Measurements from ENCODE around the gene NSMCE1.
"Not testable (repeated sequence)": the region's sequence is repeated elsewhere in the genome, so short reads cannot be mapped to it uniquely, and the experiment has no call there.

NSMCE1 gene

GRCh38 chr16:27251541-27252205 is 16.9 kb downstream of the NSMCE1 start:
- Mint-ChIP-seq H3K27ac (no peak overlapping the region), H3K4me3 (no peak overlapping the region), H3K9me3 (peaks cover 22% of the 10 kb centered on the region), H3K4me1 (ENCODE audit: low read depth) (peaks cover 29% of the 10 kb centered on the region), H3K27me3 (no peaks in the 10 kb centered on the region), H3K36me3 (ENCODE audit: low read depth) (peaks cover 63% of the 10 kb centered on the region)
- intact Hi-C loops (cut with micrococcal nuclease) = no loop called here

DNA sequence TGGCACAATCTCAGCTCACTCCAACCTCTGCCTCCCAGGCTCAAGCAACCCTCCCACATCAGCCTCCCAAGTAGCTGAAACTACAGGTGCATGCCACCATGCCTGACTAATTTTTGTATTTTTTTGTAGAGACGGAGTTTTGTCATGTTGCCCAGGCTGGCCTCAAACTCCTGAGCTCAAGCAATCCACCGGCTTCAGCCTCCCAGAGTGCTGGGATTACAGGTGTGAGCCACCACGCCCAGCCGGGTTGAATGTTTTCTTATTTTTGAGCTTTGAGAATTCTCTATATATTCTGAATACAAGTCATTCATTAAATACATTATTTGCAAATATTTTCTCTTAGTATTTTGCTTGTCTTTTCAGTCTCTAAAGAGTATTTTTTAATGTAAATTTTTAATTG is 19.7 kb downstream of the NSMCE1 start:
- Mint-ChIP-seq H3K36me3 (ENCODE audit: low read depth) (peaks cover 42% of the 10 kb centered on the region), H3K4me1 (ENCODE audit: low read depth) (peaks cover 36% of the 10 kb centered on the region), H3K9me3 (peaks cover 22% of the 10 kb centered on the region)
- H3K4me3 Mint-ChIP-seq; H3K27ac Mint-ChIP-seq; H3K27me3 Mint-ChIP-seq; intact Hi-C loops (cut with micrococcal nuclease): not testable (repeated sequence)

DNA sequence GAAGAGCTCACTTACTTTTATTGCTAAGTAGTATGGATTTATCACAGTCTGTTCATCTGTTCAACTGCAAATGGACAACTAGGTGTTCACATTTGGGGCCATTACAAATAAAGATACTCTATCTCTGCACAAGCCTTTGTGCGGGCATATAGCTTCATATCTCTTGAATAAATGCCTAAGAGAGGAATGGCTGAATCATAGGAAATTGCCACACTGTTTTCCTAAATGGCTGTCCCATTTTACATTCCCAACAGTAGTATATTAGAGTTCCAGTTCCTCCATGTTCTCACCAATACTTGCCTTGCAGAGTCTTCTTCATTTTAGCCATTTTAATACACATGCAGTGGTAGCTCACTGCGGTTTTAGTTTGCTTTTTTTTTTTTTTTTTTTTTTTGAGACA is 20.5 kb downstream of the NSMCE1 start:
- intact Hi-C loops (cut with micrococcal nuclease) = no loop called here
- peaks cover 22% of the 10 kb centered on the region for H3K9me3 Mint-ChIP-seq
- H3K27ac Mint-ChIP-seq = no peak overlapping the region
- H3K27me3 Mint-ChIP-seq = peaks cover 2% of the 10 kb centered on the region
- H3K4me1 Mint-ChIP-seq (ENCODE audit: low read depth) = peaks cover 40% of the 10 kb centered on the region
- H3K4me3 Mint-ChIP-seq = no peak overlapping the region
- H3K36me3 Mint-ChIP-seq (ENCODE audit: low read depth) = peaks cover 42% of the 10 kb centered on the region

DNA sequence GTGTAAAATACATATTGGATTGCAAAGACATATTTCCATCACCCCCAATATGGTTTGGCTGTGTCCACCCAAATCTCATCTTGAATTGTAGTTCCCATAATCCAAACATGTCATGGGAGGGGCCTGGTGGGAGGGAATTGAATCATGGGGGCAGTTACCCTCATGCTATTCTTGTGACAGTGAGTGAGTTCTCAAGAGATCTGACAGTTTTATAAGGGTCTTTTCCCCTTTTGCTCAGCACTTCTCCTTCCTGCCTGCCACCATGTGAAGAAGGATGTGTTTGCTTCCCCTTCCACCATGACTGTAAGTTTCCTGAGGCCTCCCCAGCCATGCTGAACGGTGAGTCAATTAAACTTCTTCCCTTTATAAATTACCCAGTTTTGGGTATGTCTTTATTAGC is 21.5 kb downstream of the NSMCE1 start:
- Mint-ChIP-seq H3K4me1 (ENCODE audit: low read depth) (peaks cover 48% of the 10 kb centered on the region), H3K36me3 (ENCODE audit: low read depth) (peaks cover 36% of the 10 kb centered on the region), H3K9me3 (peaks cover 22% of the 10 kb centered on the region), H3K27ac (peak overlapping the region; percentile 46)
- intact Hi-C loops (cut with micrococcal nuclease); H3K27me3 Mint-ChIP-seq; H3K4me3 Mint-ChIP-seq: not testable (repeated sequence)

DNA sequence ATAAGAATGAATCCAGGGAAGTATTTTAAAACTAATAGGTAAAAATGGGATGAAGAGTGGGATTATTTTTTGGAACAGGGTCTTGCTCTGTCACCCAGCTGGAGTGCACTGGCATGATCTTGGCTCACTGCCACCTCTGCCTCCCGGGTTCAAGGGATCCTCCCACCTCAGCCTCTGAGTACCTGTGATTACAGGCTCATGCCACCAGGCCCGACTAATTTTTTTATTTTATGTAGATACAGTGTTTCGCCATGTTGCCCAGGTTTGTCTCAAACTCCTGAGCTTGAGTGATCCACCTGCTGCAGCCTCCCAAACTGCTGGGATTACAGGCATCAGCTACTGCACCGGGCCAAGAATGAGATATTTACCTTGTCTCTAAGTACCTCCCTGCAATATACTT is 22.1 kb downstream of the NSMCE1 start:
- Mint-ChIP-seq H3K27me3 (peaks cover 2% of the 10 kb centered on the region), H3K36me3 (ENCODE audit: low read depth) (peaks cover 33% of the 10 kb centered on the region)
- intact Hi-C loops (cut with micrococcal nuclease) = no loop called here

DNA sequence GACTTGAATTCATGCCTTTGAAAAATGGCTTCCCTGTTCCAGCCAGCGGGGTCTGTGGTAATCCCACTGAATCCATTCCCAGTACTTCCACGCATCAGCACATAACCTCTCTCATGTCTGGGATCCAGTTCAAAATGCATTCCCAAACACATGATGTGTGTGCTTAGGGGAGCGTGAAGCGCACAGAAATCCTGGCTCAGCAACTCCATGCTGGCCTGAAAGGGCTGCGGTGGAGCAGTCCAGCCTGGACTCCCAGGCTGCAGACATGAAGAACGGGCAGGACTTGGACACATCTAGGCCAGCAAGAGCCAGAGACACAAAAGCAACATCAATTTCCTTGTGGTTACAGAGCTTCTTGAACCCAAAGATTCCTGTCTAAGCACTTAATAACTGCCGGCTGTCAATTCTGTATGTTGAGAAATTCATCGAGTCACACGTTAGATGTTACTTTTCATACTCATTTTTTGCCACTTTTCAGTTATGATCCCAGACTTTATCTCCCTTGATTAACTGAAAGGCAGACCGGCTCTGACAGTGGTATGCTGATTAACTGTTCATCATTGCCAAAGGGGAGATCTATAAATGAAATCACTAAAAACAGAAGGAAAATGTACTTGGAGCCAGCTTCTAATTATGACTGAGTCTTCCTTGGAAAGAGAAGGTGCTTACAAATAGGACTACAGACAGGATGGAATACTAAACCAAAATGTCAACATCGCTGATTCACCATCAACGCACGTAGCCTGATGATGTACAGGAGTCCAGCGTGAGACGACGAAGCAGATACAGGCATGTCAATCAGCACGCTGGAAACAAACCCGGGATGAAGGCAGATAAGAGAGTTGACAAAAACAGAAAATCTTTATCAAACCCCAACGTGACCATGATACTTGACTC is 23.0 kb downstream of the NSMCE1 start:
- Mint-ChIP-seq H3K4me1 (ENCODE audit: low read depth) (peaks cover 50% of the 10 kb centered on the region), H3K27ac (peak overlapping the region; percentile 84), H3K4me3 (no peak overlapping the region), H3K36me3 (ENCODE audit: low read depth) (peaks cover 38% of the 10 kb centered on the region), H3K9me3 (peaks cover 22% of the 10 kb centered on the region), H3K27me3 (peaks cover 2% of the 10 kb centered on the region)
- intact Hi-C loops (cut with micrococcal nuclease) = no loop called here

More for the DNA sequence above, 22.1 kb downstream of the NSMCE1 start:
- Mint-ChIP-seq H3K27ac (no peak overlapping the region), H3K4me1 (ENCODE audit: low read depth) (peaks cover 45% of the 10 kb centered on the region), H3K9me3 (peaks cover 22% of the 10 kb centered on the region), H3K4me3 (no peak overlapping the region)

- intact Hi-C loops (cut with micrococcal nuclease) = no loop called here
- H3K36me3 Mint-ChIP-seq (ENCODE audit: low read depth) = peaks cover 33% of the 10 kb centered on the region
- peaks cover 2% of the 10 kb centered on the region for H3K27me3 Mint-ChIP-seq
- no peak overlapping the region for H3K4me3 Mint-ChIP-seq
- peaks cover 50% of the 10 kb centered on the region for H3K4me1 Mint-ChIP-seq (ENCODE audit: low read depth)
- peak overlapping the region; percentile 84 for H3K27ac Mint-ChIP-seq
- peaks cover 22% of the 10 kb centered on the region for H3K9me3 Mint-ChIP-seq
These were observed 24.2 kb downstream of the NSMCE1 start for GRCh38 chr16:27244363-27244755.

DNA sequence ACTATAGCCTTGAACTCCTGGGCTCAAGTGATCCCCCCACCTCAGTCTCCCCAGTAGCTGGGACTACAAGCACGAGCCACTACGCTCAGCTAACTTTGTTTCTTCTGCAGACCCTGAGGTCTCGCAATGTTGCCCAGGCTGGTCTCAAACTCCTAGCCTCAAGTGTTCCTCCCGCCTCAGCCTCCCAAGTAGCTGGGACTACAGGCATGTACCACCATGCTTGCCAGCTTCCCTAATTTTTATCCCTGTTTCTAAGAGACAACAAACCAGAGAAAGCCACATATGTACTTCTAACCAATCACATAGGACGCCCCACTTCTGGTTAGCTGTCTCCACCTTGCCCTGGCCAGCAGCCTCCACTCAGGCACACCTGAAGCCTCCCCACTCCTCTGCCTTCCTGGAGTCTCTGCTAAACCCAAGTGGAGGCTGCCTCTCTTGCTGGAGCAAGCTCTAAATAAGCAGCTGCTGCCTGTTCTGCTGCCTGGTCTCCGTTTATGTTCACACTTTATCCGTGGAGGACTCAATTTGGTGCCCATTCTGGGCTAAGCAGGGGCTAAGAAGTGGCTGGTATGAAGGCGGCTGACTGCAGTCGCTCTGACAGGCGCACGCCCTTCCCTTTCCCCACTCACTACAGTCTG is 24.7 kb downstream of the NSMCE1 start:
- H3K9me3 Mint-ChIP-seq = peaks cover 20% of the 10 kb centered on the region
- no peak overlapping the region for H3K4me3 Mint-ChIP-seq
- peaks cover 2% of the 10 kb centered on the region for H3K27me3 Mint-ChIP-seq
- intact Hi-C loops (cut with micrococcal nuclease) = no loop called here
- peaks cover 31% of the 10 kb centered on the region for H3K36me3 Mint-ChIP-seq (ENCODE audit: low read depth)
- H3K27ac Mint-ChIP-seq = peak overlapping the region; percentile 84
- H3K4me1 Mint-ChIP-seq (ENCODE audit: low read depth) = peaks cover 54% of the 10 kb centered on the region

GRCh38 chr16:27242868-27243590 is 25.5 kb downstream of the NSMCE1 start:
- intact Hi-C loops (cut with micrococcal nuclease) = no loop called here
- Mint-ChIP-seq H3K4me1 (ENCODE audit: low read depth) (peaks cover 63% of the 10 kb centered on the region), H3K27ac (peak overlapping the region; percentile 84), H3K27me3 (peaks cover 2% of the 10 kb centered on the region), H3K36me3 (ENCODE audit: low read depth) (peaks cover 23% of the 10 kb centered on the region), H3K9me3 (peaks cover 11% of the 10 kb centered on the region), H3K4me3 (peak overlapping the region; percentile 58)

DNA sequence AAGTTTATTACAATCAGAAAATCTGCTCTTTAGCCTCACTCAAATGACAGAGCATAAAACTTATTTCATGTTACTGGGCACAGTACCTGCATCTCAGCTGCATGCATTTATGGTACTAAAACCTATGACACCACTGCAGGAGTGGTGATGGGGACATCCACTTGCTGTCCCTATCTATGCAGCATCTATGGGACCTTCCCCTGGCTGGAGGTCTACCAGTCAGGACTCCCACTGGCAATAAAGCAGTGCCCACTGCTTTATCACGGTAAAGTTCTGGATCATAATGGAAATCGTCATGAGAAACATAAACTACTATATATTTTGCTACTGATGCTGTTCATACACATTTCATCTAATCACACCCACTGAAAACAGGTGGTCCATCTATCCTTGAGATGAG is 26.2 kb downstream of the NSMCE1 start:
- Mint-ChIP-seq H3K4me1 (ENCODE audit: low read depth) (peaks cover 67% of the 10 kb centered on the region), H3K27me3 (peaks cover 2% of the 10 kb centered on the region), H3K4me3 (peak overlapping the region; percentile 58), H3K27ac (peak overlapping the region; percentile 84), H3K36me3 (ENCODE audit: low read depth) (peaks cover 16% of the 10 kb centered on the region), H3K9me3 (peaks cover 5% of the 10 kb centered on the region)
- intact Hi-C loops (cut with micrococcal nuclease) = no loop called here

- peaks cover 71% of the 10 kb centered on the region for H3K4me1 Mint-ChIP-seq (ENCODE audit: low read depth)
- no peak overlapping the region for H3K4me3 Mint-ChIP-seq
- no peaks in the 10 kb centered on the region for H3K9me3 Mint-ChIP-seq
- H3K36me3 Mint-ChIP-seq (ENCODE audit: low read depth) = peaks cover 13% of the 10 kb centered on the region
- intact Hi-C loops (cut with micrococcal nuclease) = no loop called here
- peak overlapping the region; percentile 3 for H3K27ac Mint-ChIP-seq
- peaks cover 2% of the 10 kb centered on the region for H3K27me3 Mint-ChIP-seq
These were observed 26.9 kb downstream of the NSMCE1 start for GRCh38 chr16:27241658-27242057.

GRCh38 chr16:27240948-27241531 is 27.5 kb downstream of the NSMCE1 start:
- no peak overlapping the region for H3K4me3 Mint-ChIP-seq
- H3K27ac Mint-ChIP-seq = peak overlapping the region; percentile 3
- intact Hi-C loops (cut with micrococcal nuclease) = no loop called here
- H3K4me1 Mint-ChIP-seq (ENCODE audit: low read depth) = peaks cover 73% of the 10 kb centered on the region
- peaks cover 2% of the 10 kb centered on the region for H3K27me3 Mint-ChIP-seq
- no peaks in the 10 kb centered on the region for H3K9me3 Mint-ChIP-seq
- peaks cover 13% of the 10 kb centered on the region for H3K36me3 Mint-ChIP-seq (ENCODE audit: low read depth)

GRCh38 chr16:27239906-27240655 is 28.5 kb downstream of the NSMCE1 start:
- Mint-ChIP-seq H3K36me3 (ENCODE audit: low read depth) (peaks cover 13% of the 10 kb centered on the region), H3K27ac (no peak overlapping the region), H3K27me3 (peaks cover 2% of the 10 kb centered on the region), H3K9me3 (no peaks in the 10 kb centered on the region), H3K4me3 (no peak overlapping the region), H3K4me1 (ENCODE audit: low read depth) (peaks cover 73% of the 10 kb centered on the region)
- intact Hi-C loops (cut with micrococcal nuclease) = loop anchor here (5.0 to 10.0 kb wide), 4 partner anchors 32 to 215 kb away; partner anchors contain the start of gene IL4R

Measured in dendritic cell treated with granulocyte-macrophage colony-stimulating factor and Interleukin-4, amounts not matched to agents 40 ng/mL and 50 ng/mL, for 4 days (primary cell).